Stimulated activated CD4-positive, alpha-beta T cell treated with anti-CD3 and anti-CD28 coated beads, Interleukin-15, amount 100 ng/mL, for 24 hours (primary cell): ENCODE results near the gene RBM26.
"Not testable (repeated sequence)": the region's sequence is repeated elsewhere in the genome, so short reads cannot be mapped to it uniquely, and the experiment has no call there.

Experiments
- DNase-seq: peaks from one replicate; pipeline ENCODE4 v3.0.0-alpha.2; 2020

Gene RBM26

GRCh38 chr13:79386125-79386826 lies 19.8 kb downstream of the RBM26 start:
- DNase-seq, result peak; percentile 44

GRCh38 chr13:79385694-79386093 lies 20.4 kb downstream of the RBM26 start:
- DNase-seq, result peak; percentile 49

- no peak for DNase-seq
Measured at GRCh38 chr13:79384022-79384610, 21.9 kb downstream of the RBM26 start.

GRCh38 chr13:79382545-79383275 lies 23.3 kb downstream of the RBM26 start:
- DNase-seq, result no peak

GRCh38 chr13:79380997-79381396 lies 25.1 kb downstream of the RBM26 start:
- no peak for DNase-seq

- DNase-seq, result no peak
Measured at GRCh38 chr13:79379274-79379673, 26.8 kb downstream of the RBM26 start.

- no peak for DNase-seq
Measured at GRCh38 chr13:79376843-79377242, 29.2 kb downstream of the RBM26 start.

GRCh38 chr13:79374578-79374977 lies 31.5 kb downstream of the RBM26 start:
- no peak for DNase-seq

- DNase-seq, result no peak
Measured at GRCh38 chr13:79373916-79374315, 32.1 kb downstream of the RBM26 start.

- DNase-seq, result no peak
Measured at GRCh38 chr13:79369226-79369625, 36.8 kb downstream of the RBM26 start.

- DNase-seq, result no peak
Measured at GRCh38 chr13:79365981-79366380, 40.1 kb downstream of the RBM26 start.

GRCh38 chr13:79361299-79361698 lies 44.8 kb downstream of the RBM26 start:
- no peak for DNase-seq

- no peak for DNase-seq
Measured at GRCh38 chr13:79360095-79360494, 46.0 kb downstream of the RBM26 start.

- DNase-seq, result no peak
Measured at GRCh38 chr13:79359064-79359463, 47.0 kb downstream of the RBM26 start.

GRCh38 chr13:79354285-79354684 lies 51.8 kb downstream of the RBM26 start:
- no peak for DNase-seq

GRCh38 chr13:79353693-79354092 lies 52.4 kb downstream of the RBM26 start:
- DNase-seq, result no peak

- DNase-seq, result no peak
Measured at GRCh38 chr13:79352107-79352506, 53.9 kb downstream of the RBM26 start.

- not testable (repeated sequence) for DNase-seq
Measured at GRCh38 chr13:79349608-79350007, 56.4 kb downstream of the RBM26 start.

GRCh38 chr13:79349011-79349410 lies 57.0 kb downstream of the RBM26 start:
- no peak for DNase-seq

GRCh38 chr13:79346300-79346914 lies 59.6 kb downstream of the RBM26 start:
- no peak for DNase-seq

- DNase-seq, result no peak
Measured at GRCh38 chr13:79341202-79341601, 64.9 kb downstream of the RBM26 start.

GRCh38 chr13:79340490-79340889 lies 65.6 kb downstream of the RBM26 start:
- DNase-seq, result no peak

GRCh38 chr13:79338343-79338742 lies 67.7 kb downstream of the RBM26 start:
- no peak for DNase-seq

GRCh38 chr13:79336966-79337365 lies 69.1 kb downstream of the RBM26 start:
- DNase-seq, result no peak
